GM19467 (cell line): ENCODE results near the gene SGTA.
A peak's percentile ranks its signal among the peaks of the same experiment; 100 is the strongest.
"Not testable (repeated sequence)": the region's sequence is repeated elsewhere in the genome, so short reads cannot be mapped to it uniquely, and the experiment has no call there.

Source experiments
- ATAC-seq: cut with Tn5 transposase; IDR thresholded peaks from one replicate; pipeline ENCODE4 v1.9.1; 2021; ENCODE audit warnings: mild to moderate bottlenecking, moderate library complexity; ENCODE audit not compliant: unreplicated experiment

The SGTA gene

GRCh38 chr19:2795827-2796658, 13.0 kb upstream of the SGTA start:
- ATAC-seq = no peak

GRCh38 chr19:2793577-2793976, 10.5 kb upstream of the SGTA start:
- ATAC-seq = no peak

- ATAC-seq = no peak
Measured at GRCh38 chr19:2793126-2793525, 10.1 kb upstream of the SGTA start.

GRCh38 chr19:2792666-2793065, 9.6 kb upstream of the SGTA start:
- ATAC-seq = not testable (repeated sequence)

- no peak for ATAC-seq
Measured at GRCh38 chr19:2791876-2792275, 8.8 kb upstream of the SGTA start.

- no peak for ATAC-seq
Measured at GRCh38 chr19:2791440-2791839, 8.4 kb upstream of the SGTA start.

- ATAC-seq = no peak
Measured at GRCh38 chr19:2790557-2791271, 7.6 kb upstream of the SGTA start.

- ATAC-seq = no peak
Measured at GRCh38 chr19:2790194-2790556, 7.1 kb upstream of the SGTA start.

GRCh38 chr19:2788237-2788636, 5.2 kb upstream of the SGTA start:
- ATAC-seq = no peak

- no peak for ATAC-seq
Measured at GRCh38 chr19:2787115-2787514, 4.0 kb upstream of the SGTA start.

- ATAC-seq = peak; percentile 73
Measured at GRCh38 chr19:2785244-2785997, 2.3 kb upstream of the SGTA start, which contains the start of gene THOP1. TSS of gene THOP1 (plus strand) at chr19:2785503. CDS start at chr19:2785663, 160 bp downstream.

GRCh38 chr19:2783781-2784145, 690 bp upstream of the SGTA start:
- no peak for ATAC-seq

GRCh38 chr19:2782329-2782935, 641 bp downstream of the SGTA start:
- ATAC-seq = no peak

GRCh38 chr19:2780284-2780683, 2.8 kb downstream of the SGTA start:
- no peak for ATAC-seq

- no peak for ATAC-seq
Measured at GRCh38 chr19:2779121-2779740, 3.8 kb downstream of the SGTA start.

- ATAC-seq = no peak
Measured at GRCh38 chr19:2777952-2778683, 5.0 kb downstream of the SGTA start.

- no peak for ATAC-seq
Measured at GRCh38 chr19:2775556-2776430, 7.3 kb downstream of the SGTA start.

GRCh38 chr19:2774953-2775555, 8.0 kb downstream of the SGTA start:
- ATAC-seq = no peak
